G401 (cell line): ENCODE results near the gene MC1R. TPM values are rescaled to one million over a fixed set of nuclear protein-coding genes. Genes with fewer than 3 reads are reported as not detected.
"Not testable (repeated sequence)": the region's sequence is repeated elsewhere in the genome, so short reads cannot be mapped to it uniquely, and the experiment has no call there.

Source experiments
- DNase-seq: peaks from one replicate; pipeline ENCODE4 v3.0.0-alpha.2; 2015; ENCODE audit warnings: low spot score
- in situ Hi-C: cut with HindIII; loops from 2 replicates; pipeline ENCODE4 v1.10.0; 2016; ENCODE audit warnings: low sequenced_read_pairs, mixed read lengths
- total RNA-seq: library from RNA; depleted of rRNA; stranded (reverse); fragments of >200 nt; shearing (Covaris generic); gene quantifications from 2 replicates; pipeline ENCODE4 v1.2.3, GENCODE V29; 2014

The MC1R gene
- total RNA-seq, 1 experiment from 2014 or later: 17.2 TPM

- DNase-seq: peak; percentile 85
- in situ Hi-C loops: no loop called here
Observed at GRCh38 chr16:89924297-89924924, 5.7 kb downstream of the MC1R start.

GRCh38 chr16:89924925-89925307 is 6.3 kb downstream of the MC1R start:
- in situ Hi-C loops: no loop called here
- no peak for DNase-seq

GRCh38 chr16:89925596-89926079 is 7.0 kb downstream of the MC1R start:
- DNase-seq: peak; percentile 43
- in situ Hi-C loops: no loop called here

- in situ Hi-C loops: no loop called here
- DNase-seq: no peak
Observed at GRCh38 chr16:89931305-89931896, 12.7 kb downstream of the MC1R start.

- in situ Hi-C loops: no loop called here
- DNase-seq: no peak
Observed at GRCh38 chr16:89931964-89932363, 13.3 kb downstream of the MC1R start.

GRCh38 chr16:89934019-89934418 is 15.4 kb downstream of the MC1R start:
- in situ Hi-C loops, DNase-seq: not testable (repeated sequence)

- in situ Hi-C loops: no loop called here
- no peak for DNase-seq
Observed at GRCh38 chr16:89934611-89935553, 16.2 kb downstream of the MC1R start.

GRCh38 chr16:89935620-89936019 is 17.0 kb downstream of the MC1R start:
- DNase-seq, in situ Hi-C loops: not testable (repeated sequence)

GRCh38 chr16:89936034-89936433 is 17.4 kb downstream of the MC1R start:
- no peak for DNase-seq
- in situ Hi-C loops: no loop called here

GRCh38 chr16:89936508-89936907 is 17.8 kb downstream of the MC1R start:
- in situ Hi-C loops: no loop called here
- no peak for DNase-seq

GRCh38 chr16:89936981-89937380 is 18.3 kb downstream of the MC1R start:
- in situ Hi-C loops: no loop called here
- DNase-seq: no peak

GRCh38 chr16:89938175-89938885 is 19.7 kb downstream of the MC1R start:
- no peak for DNase-seq
- in situ Hi-C loops: no loop called here

- DNase-seq: no peak
- in situ Hi-C loops: no loop called here
Observed at GRCh38 chr16:89944773-89945172, 26.1 kb downstream of the MC1R start.

GRCh38 chr16:89945654-89946053 is 27.0 kb downstream of the MC1R start:
- in situ Hi-C loops: no loop called here
- no peak for DNase-seq

- no peak for DNase-seq
- in situ Hi-C loops: no loop called here
Observed at GRCh38 chr16:89946515-89946914, 27.9 kb downstream of the MC1R start.

GRCh38 chr16:89949121-89949742 is 30.6 kb downstream of the MC1R start:
- no peak for DNase-seq
- in situ Hi-C loops: no loop called here

GRCh38 chr16:89949756-89950155 is 31.1 kb downstream of the MC1R start:
- in situ Hi-C loops: no loop called here
- DNase-seq: peak; percentile 9

GRCh38 chr16:89951509-89951908 is 32.8 kb downstream of the MC1R start:
- no peak for DNase-seq
- in situ Hi-C loops: no loop called here

- in situ Hi-C loops: no loop called here
- no peak for DNase-seq
Observed at GRCh38 chr16:89952049-89952448, 33.4 kb downstream of the MC1R start.
